Inferior parietal cortex (tissue), 1 donor: Measurements from ENCODE around the gene SELENBP1.
"Not testable (repeated sequence)": the region's sequence is repeated elsewhere in the genome, so short reads cannot be mapped to it uniquely, and the experiment has no call there.

Source experiments
- DNase-seq: peaks from one replicate; pipeline ENCODE4 v3.0.0-alpha.2; 2016; ENCODE audit errors: extremely low spot score

Gene SELENBP1

DNA sequence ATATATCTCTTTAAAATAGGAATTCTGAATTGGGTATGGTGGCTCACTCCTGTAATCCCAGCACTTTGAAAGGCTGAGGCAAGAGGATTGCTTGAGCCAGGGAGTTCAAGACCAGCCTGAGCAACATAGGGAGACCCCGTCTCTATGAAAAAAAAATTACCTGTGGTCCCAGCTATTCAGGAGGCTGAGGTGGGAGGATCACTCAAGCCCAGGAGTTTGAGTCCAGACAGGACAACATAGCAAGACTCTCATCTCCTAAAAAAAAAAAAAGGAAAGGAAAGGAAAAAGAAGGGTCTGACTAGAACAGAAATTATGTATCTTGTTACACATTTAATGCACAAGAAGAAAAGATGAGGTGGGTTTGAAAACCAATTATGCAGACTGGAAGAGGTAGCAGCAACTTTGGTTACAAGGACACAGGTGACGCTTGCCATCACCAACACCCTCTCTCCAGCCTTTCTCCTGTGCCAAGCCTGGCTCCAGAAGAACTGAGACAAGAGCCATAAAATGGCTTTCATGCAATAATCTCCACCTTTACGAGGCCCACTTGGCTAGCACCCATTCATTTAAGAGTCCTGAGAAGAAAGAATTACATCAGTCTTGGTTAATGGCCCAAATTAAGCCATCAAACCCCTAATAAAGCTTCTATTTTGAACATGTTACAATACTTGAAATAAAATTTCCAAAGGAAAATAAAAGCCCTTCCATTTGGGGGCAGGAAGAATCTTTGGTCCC is 4.8 kb upstream of the SELENBP1 start:
- DNase-seq = no peak

GRCh38 chr1:151373196-151373595 is 691 bp upstream of the SELENBP1 start:
- DNase-seq = no peak

DNA sequence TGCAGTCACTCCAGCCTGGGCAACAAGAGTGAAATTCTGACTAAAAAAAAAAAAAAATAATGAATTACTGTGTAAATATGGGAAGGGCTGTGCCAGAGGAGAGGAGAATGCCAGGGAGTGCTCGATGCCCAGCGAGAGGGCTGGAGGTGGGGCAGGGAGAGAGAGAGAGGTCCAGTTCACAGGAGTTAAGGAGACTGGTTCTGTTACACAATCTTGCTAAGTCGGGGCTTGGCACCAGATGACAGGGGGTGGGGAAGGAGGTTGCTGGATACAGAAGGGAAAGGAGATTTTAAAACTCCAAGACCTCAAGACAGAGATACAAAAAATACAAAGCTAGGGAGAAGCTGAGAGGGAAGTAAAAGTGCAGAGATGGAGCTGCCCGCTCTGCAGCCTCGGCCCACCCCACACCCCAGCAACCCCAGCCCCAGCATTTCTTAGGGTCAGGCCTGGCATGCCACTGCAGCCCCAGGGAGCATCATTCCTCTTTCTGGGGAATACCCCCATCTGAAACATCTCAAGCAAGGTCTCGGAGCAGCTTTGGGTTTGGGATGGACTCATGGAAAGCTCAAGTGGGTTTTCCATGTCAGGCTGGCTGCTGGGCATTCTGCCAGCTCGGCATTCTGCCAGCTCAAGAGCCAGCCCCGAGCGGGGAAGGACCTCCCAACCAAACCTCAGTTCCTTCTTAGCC is 991 bp downstream of the SELENBP1 start:
- peak; percentile 33 for DNase-seq

DNA sequence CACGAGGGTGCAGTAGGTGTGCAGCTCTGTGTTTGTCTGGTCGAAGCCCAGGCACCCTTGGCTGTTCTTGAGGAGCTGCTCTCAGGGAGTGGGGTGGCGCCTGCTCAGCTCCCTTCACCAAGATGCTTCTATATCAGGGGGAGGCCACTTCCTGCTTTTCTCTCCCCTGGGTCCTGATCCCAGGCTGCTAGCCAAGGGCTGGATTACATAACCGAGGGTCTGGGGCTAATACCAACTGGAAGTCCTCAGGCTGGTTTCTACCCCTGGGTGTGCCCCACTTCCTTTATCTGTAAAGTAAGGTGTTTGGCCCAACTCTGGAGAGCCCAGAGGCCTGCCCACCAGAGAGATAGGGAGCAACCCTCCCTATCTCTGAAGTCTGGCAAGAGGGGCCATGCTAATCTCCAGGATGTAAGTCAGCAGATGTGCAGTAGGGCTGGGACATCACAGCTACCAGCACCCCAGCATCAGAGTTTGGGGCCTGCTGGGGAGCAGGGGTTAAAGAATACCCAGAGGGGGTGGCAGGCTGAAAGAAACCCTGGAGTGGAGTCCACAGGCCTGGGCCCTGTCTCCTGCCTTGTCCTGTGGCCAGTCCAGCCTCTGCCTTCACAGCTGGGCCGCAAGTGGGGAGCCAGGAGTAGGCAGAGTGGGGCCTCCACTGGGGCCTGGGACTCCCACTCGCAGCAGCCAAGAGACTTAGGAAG is 2.1 kb downstream of the SELENBP1 start:
- no peak for DNase-seq

GRCh38 chr1:151369621-151370048 is 2.9 kb downstream of the SELENBP1 start:
- no peak for DNase-seq

- no peak for DNase-seq
These were observed 3.2 kb downstream of the SELENBP1 start for GRCh38 chr1:151369302-151369610.

GRCh38 chr1:151368393-151369301 is 3.9 kb downstream of the SELENBP1 start:
- no peak for DNase-seq

- no peak for DNase-seq
These were observed 4.7 kb downstream of the SELENBP1 start for GRCh38 chr1:151367658-151368392.

- no peak for DNase-seq
These were observed 7.5 kb downstream of the SELENBP1 start for GRCh38 chr1:151364996-151365395.

DNA sequence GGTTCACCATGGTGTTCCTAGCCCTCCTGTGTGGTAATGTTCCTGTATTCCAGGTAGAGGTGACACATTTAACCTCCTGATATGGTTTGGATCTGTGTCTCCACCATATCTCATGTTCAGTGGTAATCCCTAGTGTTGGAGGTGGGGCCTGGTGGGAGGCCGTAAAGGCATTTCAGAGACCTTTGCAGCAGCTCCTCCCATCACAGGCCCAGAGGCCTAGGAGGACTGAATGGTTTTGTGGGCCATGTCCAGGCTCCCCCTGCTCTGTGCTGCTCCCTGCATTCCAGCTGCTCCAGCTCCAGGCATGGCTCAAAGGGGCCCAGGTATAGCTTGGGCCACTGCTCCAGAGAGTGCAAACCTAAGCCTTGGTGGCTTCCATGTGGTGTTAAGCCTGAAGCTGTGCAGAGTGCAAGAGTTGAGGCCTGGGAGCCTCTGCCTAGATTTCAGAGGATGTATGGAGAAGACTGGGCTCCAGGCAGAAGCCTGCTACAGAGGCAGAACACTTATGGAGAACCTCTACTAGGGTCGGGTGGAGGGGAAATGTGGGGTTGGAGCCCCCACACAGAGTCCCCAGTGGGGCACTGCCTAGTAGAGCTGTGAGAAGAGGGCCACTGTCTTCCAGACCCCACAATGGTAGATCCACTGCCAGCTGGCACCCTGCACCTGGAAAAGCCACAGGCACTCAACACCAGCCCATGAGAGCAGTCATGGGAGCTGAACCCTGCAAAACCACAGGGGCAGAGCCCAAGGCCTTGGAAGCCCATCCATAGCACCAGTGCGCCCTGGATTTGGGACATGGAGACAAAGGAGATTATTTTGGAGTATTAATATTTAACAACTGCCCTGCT is 10.0 kb downstream of the SELENBP1 start:
- no peak for DNase-seq

DNA sequence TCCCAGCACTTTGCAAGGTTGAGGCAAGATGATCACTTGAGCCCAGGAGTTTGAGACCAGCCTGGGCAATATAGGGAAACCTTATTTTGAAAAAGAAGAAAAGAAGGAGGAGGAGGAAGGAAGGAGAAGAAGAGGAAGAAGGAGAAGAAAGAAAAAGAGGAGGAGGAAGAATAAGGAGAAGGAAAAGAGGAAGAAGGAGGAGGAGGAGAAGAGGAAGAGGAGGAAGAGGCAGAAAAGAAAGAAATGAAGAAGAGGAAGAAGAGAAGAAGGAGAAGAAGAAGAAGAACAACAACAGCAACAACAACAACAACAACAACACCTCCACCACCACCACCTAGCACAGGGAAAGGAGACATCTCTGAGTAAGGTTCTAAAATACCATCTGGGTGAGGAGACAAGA is 10.6 kb downstream of the SELENBP1 start:
- no peak for DNase-seq

GRCh38 chr1:151356696-151357095 is 15.8 kb downstream of the SELENBP1 start:
- DNase-seq = no peak

DNA sequence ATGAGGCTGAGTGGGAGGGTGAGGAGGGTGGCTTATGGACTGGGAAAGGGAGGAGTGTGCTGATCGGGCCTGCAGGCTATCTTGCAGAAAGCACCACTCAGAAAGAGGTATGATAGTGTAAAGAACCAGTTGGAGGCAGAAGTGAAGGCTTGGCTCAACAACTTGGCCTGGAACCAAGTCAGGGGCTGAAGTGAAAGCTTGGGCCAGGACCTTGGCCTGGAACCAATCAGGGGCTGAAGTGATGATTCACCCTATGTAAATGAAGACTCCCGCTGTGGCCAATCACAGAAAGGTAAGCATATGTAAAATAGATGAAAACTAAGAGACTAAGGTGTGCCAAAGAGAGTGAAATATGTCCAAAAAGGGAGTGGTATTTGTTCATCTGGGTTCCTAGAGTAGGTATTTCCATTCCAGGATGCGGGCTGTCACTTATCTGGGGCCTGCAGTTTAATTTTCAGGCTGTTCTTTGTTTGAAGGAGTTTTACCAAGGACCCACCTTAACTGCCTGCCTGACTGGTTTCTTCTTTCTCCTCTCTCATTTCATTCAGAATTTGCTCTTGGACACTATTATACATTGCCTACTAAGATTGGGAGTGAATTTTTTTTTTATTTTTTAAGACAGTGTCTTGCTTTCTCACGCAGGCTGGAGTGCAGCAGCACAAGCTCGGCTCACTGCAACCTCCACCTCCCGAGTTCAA is 20.3 kb downstream of the SELENBP1 start:
- no peak for DNase-seq

GRCh38 chr1:151350323-151350722 is 22.2 kb downstream of the SELENBP1 start:
- DNase-seq = not testable (repeated sequence)

GRCh38 chr1:151347523-151348246 is 24.8 kb downstream of the SELENBP1 start:
- peak; percentile 5 for DNase-seq

DNA sequence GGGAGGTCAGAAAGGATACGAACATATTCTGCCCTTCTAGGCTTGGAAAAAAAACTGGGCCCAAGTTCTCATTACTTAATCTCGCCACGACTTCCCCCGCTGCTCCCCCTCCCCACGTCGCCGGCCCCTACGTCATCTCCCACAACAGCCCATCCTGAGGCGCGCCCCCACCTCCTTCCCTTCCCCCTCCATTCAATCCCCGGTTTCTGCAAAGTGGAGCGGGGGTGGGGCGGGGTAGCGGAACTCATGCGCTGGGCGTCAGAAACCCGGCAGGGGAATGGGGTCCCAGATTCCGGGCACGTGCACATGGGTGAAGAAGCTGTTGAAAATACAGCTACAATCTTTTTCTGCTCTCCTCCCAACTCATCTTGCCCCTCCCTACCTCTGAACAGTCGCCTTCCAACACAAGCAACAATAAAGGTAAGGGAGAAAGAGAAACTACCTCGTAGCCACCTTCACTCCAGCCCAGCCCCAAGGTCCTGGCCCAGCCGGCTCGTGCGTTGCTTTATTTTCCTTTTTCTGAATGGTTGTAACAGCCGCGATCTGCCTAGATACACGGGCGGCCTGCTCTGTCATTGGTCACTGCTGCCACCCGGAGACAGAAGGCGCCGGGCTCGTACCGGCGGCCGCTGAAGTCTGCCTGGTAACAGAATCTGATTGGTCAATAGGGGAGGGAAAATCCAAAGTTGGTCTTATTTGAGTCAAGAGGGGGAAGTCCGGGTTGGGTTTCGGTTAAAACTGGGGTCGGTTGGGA is 25.6 kb downstream of the SELENBP1 start, which contains the start of gene RFX5:
RFX5 (minus strand) TSS at position 484 of the 754 bp plus-strand sequence. CDS start 932 bp downstream, outside the sequence.
- peak; percentile 95 for DNase-seq

DNA sequence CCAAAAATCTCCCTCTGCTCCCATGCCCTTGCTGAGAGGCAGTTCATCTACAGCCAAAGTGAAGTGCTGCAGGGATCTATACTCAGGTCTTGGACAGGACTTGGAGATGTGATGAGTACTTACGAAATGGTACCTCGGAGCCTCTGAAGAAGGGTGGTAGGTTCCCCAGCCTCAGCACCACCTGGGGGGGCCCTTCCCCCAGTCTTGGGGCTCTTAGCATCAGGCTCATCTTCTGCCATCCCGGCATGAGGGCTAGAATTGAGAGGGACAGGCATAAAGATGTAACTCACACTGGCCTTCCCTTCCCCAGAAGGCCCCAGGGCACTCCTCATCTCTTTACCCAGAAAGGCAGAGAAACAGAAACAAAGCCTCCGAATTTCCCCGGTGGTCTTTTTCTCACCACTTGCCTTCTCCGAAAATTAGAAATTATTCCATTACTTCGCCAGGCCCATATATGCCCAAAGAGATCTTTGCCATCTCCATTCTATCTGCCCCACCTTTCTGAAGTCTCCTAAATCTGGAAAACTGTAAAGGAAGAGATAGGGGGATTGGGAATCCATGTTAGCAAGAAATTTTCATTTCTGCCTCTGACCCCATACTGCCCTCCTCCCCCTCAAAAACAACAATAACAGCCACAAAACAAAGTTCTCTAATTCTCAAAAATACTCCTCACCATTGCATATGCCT is 26.3 kb downstream of the SELENBP1 start:
- no peak for DNase-seq
